Fibroblast of skin of abdomen (primary cell): ENCODE measurements around the gene PITX2. TPM values are rescaled to one million over a fixed set of nuclear protein-coding genes. Genes with fewer than 3 reads are reported as not detected.
A peak's percentile ranks its signal among the peaks of the same experiment; 100 is the strongest.

Experiments
- DNase-seq: peaks from one replicate; pipeline ENCODE4 v3.0.0-alpha.2; 2013
- polyA plus RNA-seq, 2 experiments: library from polyadenylated mRNA; unstranded; fragments of 120-200 nt; gene quantifications; one replicate each; pipeline ENCODE4 v1.2.1, GENCODE V29; 2013; ENCODE audit not compliant: insufficient read length in 2 of 2

PITX2 gene
- 26.9 TPM for polyA plus RNA-seq (2013, experiment 1 of 2; ENCODE audit: insufficient read length)
- 24.0 TPM for polyA plus RNA-seq (2013, experiment 2 of 2; ENCODE audit: insufficient read length)

- peak; percentile 98 for DNase-seq
Observed at GRCh38 chr4:110622841-110623717, at the start of gene PITX2. PITX2 (minus strand) TSS chr4:110623077; CDS start chr4:110622460, 617 bp downstream.

- DNase-seq, result no peak
Observed at GRCh38 chr4:110671679-110672078, 48.8 kb upstream of the PITX2 start.

- no peak for DNase-seq
Observed at GRCh38 chr4:110669663-110670062, 46.8 kb upstream of the PITX2 start.

- DNase-seq, result no peak
Observed at GRCh38 chr4:110668463-110669235, 45.8 kb upstream of the PITX2 start.

GRCh38 chr4:110667670-110668069 is 44.8 kb upstream of the PITX2 start:
- DNase-seq, result no peak

DNA sequence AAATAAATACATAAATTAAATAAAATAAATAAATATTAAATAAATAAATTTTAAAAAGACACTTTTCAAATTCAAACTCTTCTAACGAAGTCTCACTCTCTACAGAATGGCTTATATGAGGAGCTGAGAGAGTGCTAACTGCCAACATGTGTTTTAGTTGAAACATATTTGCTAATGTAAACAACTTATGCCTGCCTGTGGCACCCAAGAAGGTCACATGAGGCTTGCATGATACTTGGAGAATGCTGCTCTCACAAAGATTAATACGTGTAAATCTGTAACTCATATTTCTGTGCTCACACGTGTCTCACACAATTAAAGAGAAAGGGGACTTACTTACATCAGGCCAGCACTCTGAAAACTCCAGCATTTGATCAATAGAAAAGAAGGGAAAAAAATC is 43.2 kb upstream of the PITX2 start:
- peak; percentile 27 for DNase-seq

DNA sequence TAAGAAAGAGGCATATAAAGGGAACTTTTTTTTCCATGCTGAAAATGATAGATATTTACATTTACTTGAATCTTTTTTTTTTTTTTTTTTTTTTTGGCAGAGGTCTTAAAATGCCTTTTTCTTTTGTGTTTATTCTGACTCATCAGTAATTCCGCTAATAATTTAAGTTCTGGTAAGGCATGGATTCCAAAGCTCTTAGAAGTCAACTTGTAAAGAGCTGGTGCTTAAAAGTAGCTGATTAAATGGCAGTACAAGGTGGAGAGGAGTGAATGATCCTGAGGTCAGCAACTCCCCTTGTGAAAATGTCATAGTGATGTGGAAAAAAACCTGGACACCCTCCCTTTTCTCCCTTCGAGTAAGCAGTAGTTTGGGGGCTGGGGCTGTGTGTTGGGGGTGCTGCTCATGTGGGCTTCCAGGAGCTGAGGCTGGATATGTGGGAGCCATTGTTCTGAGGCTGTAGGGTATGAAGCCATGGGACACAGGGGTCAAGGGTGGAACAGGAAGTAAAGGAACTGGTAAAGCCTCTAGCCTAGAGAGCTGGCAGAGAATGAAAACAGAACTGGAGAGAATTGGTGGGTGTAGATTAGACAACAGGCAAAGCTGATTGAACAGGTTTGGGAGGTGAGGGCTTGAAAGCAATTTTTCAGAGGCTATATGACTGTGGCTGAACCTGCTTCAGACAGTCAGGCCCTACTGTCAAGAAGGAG is 41.0 kb upstream of the PITX2 start:
- peak; percentile 91 for DNase-seq

- DNase-seq, result no peak
Observed at GRCh38 chr4:110663206-110663605, 40.3 kb upstream of the PITX2 start.

- DNase-seq, result peak; percentile 27
Observed at GRCh38 chr4:110660755-110661154, 37.9 kb upstream of the PITX2 start.

DNA sequence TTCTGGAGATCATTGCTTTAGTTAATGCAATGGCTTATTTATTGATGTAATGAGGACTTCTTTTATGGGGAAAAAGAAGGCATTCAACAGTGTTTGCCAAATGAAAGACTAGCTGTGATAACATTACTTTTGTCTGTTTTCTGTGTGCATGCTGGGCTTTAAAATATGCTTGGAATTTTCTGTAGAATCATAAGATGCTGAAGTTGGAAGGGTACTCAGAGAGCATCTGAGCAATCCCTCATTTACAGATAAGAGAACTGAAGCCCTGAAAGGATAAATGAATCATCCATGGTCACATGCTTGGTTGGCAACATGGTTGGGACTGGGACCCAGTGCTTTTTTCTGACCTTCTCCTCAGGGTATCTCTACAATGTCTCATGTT is 31.4 kb upstream of the PITX2 start:
- peak; percentile 71 for DNase-seq

- no peak for DNase-seq
Observed at GRCh38 chr4:110653321-110654253, 30.7 kb upstream of the PITX2 start.

DNA sequence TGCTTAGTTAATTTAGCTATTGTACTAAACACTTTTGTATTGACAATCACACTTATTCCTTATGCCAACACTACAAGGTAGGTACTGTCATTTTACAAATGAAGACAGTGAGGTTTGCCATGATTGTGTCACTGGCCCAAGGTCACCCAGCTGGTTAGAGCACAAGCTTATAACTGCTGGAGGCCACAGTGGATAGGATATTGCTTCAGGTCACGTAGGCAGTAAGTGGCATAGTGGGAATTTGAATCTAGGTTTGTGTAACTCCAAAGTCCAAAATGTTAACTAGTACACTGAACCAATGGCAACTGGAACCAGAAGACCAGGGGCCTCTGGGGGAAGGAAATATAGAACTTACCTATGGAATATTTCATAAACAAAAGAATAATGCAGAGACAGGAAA is 21.1 kb upstream of the PITX2 start:
- no peak for DNase-seq

GRCh38 chr4:110643096-110643495 is 20.2 kb upstream of the PITX2 start:
- DNase-seq, result no peak

GRCh38 chr4:110641218-110641617 is 18.3 kb upstream of the PITX2 start:
- no peak for DNase-seq

DNA sequence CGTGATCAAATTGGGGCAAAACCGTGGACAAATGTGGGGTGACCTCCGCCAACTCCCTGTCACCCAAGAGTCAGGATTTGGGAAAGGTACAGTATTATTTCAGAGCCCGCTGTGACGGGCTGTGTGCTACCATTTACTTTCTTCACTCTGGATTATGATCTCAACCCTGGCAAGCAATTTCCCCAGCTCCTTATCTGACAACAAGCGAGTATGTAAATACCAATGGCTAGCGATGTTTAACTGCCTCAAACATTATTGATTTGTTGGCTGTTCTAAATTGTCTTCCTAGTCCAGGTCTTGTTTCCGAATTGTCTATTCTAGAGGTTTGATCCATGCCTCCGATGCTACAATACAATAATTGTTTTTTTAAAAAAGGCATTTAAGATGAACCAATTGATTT is 17.7 kb upstream of the PITX2 start:
- DNase-seq, result no peak

DNA sequence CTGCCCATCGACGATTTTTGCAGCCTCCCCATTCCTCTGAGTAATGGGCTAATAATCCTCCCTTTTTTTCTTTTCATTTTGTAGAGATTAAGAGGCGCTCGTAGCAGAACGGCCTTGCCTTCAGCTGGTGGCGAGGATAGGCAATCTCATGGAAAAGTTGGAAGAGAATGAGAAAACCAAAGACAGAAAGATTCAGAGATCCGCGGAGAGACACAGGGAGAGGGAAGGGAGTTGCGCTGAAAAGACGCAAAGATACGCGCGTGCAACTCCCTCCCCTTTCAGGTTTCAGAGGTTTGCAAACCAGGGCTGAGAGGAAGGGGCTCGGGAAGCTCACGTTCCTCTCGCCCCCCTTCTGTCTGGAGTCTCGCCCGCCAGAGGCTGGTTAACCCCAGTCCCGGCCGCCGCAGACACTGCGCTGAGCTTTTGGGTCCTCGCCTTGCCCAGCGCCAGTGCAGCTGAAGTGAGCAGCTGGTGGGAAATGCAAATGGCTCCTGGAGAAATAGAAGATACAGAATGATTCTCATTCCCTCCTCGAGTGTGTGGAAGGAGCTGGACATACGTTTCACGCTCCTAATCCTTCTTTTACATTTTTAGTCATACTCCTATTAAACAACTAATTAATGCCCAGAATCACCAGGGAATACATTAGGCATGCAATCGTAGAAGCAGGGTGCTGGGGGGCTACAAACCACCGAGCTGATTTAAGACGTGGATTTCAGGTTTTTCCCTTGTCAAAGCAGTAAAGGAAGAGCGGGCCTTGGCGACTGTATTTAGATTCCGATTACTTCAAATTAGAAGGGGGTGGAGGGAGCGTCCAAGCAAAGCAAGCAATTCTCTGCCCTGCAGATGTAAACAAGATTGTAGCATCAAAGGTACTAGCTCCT is 16.6 kb upstream of the PITX2 start:
- no peak for DNase-seq

DNA sequence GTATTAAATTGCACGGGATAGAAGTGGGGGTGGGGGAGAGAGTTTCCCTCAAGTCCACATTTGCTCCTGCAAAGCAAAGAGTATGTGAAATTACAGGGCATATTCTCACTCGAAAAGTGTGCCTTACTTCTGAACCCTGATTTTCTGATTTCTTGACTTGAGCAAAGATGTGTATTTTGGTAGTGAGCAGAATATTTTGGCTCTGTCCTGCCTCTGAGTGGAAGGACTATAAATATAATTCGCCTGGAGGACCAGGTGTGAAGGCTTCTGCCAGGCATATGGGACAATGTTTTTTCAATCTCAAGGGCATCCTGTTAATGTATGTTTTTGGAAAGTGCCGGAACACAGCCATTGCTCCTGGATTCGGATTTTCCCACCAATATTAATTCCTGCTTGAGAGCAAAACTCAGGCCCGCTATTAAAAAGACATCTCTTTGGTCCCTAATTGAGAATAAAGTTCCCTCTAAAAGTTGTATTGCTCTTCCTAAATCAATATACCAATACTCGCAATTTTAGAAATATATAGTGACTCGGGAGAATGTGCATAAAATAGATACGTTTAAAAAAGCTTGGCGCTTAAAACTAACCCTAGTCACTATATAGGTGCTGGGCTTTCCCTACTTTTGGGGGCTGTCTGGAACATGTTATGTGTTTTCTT is 15.3 kb upstream of the PITX2 start:
- DNase-seq, result no peak

GRCh38 chr4:110637408-110638088 is 14.7 kb upstream of the PITX2 start:
- DNase-seq, result peak; percentile 48

GRCh38 chr4:110636680-110637407 is 14.0 kb upstream of the PITX2 start:
- DNase-seq, result peak; percentile 94
